NK-92 treated with Interleukin-12 subunit alpha and Interleukin-12 subunit beta, amount 100 ng/mL, for 24 hours (cell line): ENCODE data around the gene PACSIN2.

Experiments used
- DNase-seq: peaks from one replicate; lab custom pipeline; 2025; lab: John Stamatoyannopoulos, UW

Gene PACSIN2

GRCh38 chr22:42881982-42882656 is 132.8 kb downstream of the PACSIN2 start:
- DNase-seq: no peak

GRCh38 chr22:42881298-42881697 is 133.7 kb downstream of the PACSIN2 start:
- no peak for DNase-seq

- no peak for DNase-seq
Observed at GRCh38 chr22:42880815-42881214, 134.1 kb downstream of the PACSIN2 start.

- DNase-seq: no peak
Observed at GRCh38 chr22:42879371-42880021, 135.5 kb downstream of the PACSIN2 start.

GRCh38 chr22:42878561-42879305 is 136.2 kb downstream of the PACSIN2 start:
- no peak for DNase-seq

- no peak for DNase-seq
Observed at GRCh38 chr22:42877597-42878340, 137.2 kb downstream of the PACSIN2 start.

GRCh38 chr22:42877158-42877557 is 137.8 kb downstream of the PACSIN2 start:
- DNase-seq: no peak

GRCh38 chr22:42876041-42876440 is 138.9 kb downstream of the PACSIN2 start:
- no peak for DNase-seq

- no peak for DNase-seq
Observed at GRCh38 chr22:42874010-42874409, 140.9 kb downstream of the PACSIN2 start.

GRCh38 chr22:42873356-42873755 is 141.6 kb downstream of the PACSIN2 start:
- no peak for DNase-seq

GRCh38 chr22:42872821-42873220 is 142.1 kb downstream of the PACSIN2 start:
- no peak for DNase-seq

- DNase-seq: no peak
Observed at GRCh38 chr22:42871146-42872050, 143.6 kb downstream of the PACSIN2 start.

GRCh38 chr22:42869888-42870480 is 145.0 kb downstream of the PACSIN2 start:
- DNase-seq: no peak

GRCh38 chr22:42869463-42869862 is 145.5 kb downstream of the PACSIN2 start:
- DNase-seq: no peak

GRCh38 chr22:42868751-42869251 is 146.1 kb downstream of the PACSIN2 start:
- no peak for DNase-seq

- no peak for DNase-seq
Observed at GRCh38 chr22:42866100-42866499, 148.8 kb downstream of the PACSIN2 start.

GRCh38 chr22:42865536-42865935 is 149.4 kb downstream of the PACSIN2 start:
- DNase-seq: no peak

- no peak for DNase-seq
Observed at GRCh38 chr22:42863349-42863961, 151.5 kb downstream of the PACSIN2 start.

- DNase-seq: no peak
Observed at GRCh38 chr22:42862045-42862734, 152.8 kb downstream of the PACSIN2 start.

GRCh38 chr22:42860968-42861367 is 154.0 kb downstream of the PACSIN2 start:
- no peak for DNase-seq
